Keratinocyte (primary cell): ENCODE measurements around the gene TEX51.

ENCODE experiments used
- EZH2 ChIP-seq: IDR thresholded peaks from one replicate; pipeline ENCODE4 v1.6.1; 2012; ENCODE audit warnings: inconsistent platforms, mild to moderate bottlenecking, low read length, moderate library complexity
- TF ChIP-seq, protein P1 (sequence below), 3 experiments: IDR thresholded peaks in 1 of 3; conservative IDR thresholded peaks in 1 of 3; optimal IDR thresholded peaks in 1 of 3; 2 replicates in 2 of 3; 3 replicates in 1 of 3; pipeline versions ENCODE3 to v1.5.1; 2011; ENCODE audit warnings: low read length in 3 of 3, mild to moderate bottlenecking in 3 of 3, moderate library complexity in 2 of 3, control low read depth in 1 of 3, inconsistent platforms in 1 of 3; ENCODE audit not compliant: insufficient read depth in 2 of 3; ENCODE audit errors: extremely low read depth in 1 of 3

DNA sequence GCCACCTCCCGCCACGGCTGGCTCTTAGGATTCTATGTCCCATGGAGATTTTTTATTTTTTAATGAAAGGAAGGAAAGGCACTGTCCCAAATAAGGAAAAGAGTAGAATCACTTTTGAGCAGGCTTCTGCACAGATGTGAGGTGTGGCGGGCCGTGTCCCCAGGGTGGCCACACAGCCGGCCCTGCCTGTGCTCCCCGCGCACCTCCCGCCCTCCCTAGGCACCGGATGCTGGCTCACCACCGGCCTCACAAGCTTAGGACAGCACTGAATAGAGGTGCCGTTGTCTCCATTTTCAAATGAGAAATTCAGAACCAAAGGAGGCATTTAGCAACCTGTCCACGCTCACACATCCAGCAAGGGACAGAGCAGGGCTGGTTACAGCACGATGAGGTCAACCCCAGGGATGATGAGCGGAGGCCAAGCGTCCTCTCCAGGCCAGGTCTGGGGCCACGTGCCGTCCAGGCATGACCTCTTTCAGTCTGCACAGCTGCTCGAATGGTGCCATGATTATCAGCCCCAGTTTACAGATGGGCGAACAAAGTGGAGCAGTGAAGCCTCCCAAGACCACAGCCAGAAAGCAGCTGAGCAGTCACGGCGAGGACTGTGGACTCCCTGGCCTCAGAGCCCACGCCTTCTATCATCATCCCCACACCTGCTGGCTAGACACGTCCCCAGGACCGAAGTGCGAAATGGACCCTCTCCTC lies 20.7 kb upstream of the TEX51 start:
- TF ChIP-seq EZH2 = no peak
- TF ChIP-seq, protein P1, sequence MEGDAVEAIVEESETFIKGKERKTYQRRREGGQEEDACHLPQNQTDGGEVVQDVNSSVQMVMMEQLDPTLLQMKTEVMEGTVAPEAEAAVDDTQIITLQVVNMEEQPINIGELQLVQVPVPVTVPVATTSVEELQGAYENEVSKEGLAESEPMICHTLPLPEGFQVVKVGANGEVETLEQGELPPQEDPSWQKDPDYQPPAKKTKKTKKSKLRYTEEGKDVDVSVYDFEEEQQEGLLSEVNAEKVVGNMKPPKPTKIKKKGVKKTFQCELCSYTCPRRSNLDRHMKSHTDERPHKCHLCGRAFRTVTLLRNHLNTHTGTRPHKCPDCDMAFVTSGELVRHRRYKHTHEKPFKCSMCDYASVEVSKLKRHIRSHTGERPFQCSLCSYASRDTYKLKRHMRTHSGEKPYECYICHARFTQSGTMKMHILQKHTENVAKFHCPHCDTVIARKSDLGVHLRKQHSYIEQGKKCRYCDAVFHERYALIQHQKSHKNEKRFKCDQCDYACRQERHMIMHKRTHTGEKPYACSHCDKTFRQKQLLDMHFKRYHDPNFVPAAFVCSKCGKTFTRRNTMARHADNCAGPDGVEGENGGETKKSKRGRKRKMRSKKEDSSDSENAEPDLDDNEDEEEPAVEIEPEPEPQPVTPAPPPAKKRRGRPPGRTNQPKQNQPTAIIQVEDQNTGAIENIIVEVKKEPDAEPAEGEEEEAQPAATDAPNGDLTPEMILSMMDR (optimal IDR thresholded peaks at IDR 0.05 in 1 of 3, IDR thresholded peaks at IDR 0.05 in 1 of 3, conservative IDR thresholded peaks at IDR 0.05 in 1 of 3; ENCODE audit: extremely low read depth in 1 of 3, insufficient read depth in 2 of 3, low read length in 3 of 3) = no peak
